T-helper 9 cell (primary cell): ENCODE results near the gene ZNF205.

Experiments
- DNase-seq: peaks from one replicate; pipeline ENCODE4 v3.0.0-alpha.2; 2020

ZNF205 gene

DNA sequence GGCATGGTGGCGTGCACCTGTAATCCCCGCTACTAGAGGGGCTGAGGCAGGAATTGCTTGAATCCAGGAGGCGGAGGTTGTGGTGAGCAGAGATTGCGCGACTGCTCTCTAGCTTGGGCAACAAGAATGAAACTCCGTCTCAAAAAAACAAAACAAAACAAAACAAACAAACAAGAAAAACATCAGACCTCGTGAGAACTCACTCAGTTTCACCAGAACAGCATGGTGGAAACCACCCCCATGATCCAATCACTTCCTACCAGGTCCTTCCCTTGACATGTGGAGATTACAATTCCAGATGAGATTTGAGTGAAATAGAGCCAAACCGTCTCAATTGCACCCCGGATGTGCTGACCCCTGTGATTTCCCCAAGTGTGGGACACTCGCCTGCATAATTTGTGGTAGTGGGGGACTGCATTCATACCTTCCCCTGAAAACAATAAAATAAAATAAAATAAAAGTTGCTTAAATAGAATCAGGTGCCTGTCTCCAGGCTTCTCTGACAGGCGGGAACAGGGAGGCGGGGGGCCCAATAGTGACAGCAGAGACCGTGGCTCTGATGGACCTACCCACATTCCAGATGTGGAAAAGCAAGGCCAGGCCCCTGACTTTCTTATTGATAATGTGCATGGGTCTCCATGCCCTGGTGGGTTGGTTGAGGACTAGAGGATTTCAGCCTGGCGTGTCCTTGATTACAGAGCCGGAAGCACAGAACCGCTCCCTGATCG, 26.4 kb upstream of the ZNF205 start:
- DNase-seq, result no peak

GRCh38 chr16:3086596-3087242, 25.7 kb upstream of the ZNF205 start:
- no peak for DNase-seq

DNA sequence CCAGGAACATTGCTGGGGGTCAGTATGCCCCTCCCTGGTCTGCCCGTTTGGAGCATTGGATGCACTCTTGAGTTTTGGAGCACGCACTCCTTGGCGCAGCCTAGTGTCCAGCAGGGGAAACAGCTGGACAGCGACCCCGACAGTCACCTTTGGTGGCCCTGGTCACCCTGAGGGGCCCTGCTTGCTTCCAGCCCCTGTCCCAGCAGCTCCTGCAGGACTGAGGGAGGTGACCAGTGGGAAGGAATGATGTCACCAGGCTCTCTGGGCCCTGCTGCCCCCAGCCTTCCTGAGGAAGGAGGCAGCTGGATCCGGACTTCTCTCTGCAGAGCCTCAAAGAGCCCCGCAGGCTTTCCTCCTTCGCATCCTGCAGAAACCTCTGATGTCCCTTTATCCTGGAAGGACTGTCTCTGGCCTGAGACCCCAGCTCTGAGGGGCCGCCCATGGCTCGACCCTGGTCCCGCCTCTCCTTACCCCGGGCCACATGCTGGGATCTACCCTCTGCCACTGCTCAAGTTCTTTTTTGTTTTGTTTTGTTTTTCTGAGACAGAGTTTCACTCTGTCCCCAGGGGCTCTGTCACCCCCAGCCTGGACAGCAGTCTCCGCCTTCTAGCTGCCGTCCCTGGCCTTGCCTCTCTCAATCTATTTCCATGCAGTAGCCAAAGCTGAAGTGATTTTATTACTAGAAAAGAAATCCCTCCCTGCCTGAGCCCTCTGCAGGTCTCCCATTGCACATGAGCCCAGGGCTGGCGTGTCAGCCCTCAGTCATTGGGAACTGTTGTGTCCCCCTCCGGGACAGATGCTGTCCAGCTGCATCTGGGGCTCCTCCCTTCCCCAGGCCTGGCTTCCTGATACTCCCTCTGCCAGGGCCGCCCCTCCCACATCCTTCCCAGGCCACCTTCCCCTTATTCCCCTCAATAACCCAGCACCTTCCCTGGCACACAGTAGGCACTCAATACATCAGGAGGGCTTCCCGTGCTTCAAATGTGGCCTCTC, 24.8 kb upstream of the ZNF205 start:
- no peak for DNase-seq

- DNase-seq, result no peak
Observed at GRCh38 chr16:3088450-3088849, 23.9 kb upstream of the ZNF205 start.

DNA sequence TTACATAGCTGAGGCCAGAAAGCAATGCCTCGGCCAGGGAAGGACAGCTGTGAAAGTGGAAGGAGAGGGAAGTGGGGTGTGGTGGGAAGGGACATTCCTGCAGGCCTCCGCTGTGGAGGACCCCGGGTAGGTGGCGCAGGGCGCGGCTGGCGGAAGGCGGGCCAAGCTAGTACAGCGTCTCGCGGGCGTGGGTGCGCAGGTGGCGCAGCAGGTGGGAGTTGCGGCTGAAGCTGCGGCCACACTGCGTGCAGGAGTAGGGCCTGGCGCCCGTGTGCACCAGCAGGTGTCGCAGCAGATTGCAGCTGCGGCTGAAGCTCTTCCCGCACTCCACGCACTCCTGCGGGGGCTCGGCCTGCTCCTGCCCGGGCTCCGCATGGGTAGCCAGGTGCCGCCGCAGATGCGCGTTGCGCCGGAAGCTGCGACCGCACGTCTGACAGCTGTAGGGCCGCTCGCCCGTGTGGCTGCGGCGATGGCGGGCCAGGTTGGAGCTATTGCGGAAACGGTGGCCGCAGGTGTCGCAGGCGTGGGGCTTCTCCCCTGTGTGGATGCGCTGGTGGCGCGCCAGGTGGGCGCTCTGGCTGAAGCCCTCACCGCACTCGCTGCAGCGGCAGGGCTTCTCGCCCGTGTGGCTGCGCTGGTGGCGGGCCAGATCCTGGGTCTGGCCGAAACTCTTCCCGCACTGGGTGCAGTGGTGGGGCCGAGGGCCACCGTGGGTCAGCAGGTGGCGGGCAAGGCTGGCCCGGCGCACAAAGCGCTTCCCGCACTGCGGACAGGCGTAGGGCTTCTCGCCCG, 23.3 kb upstream of the ZNF205 start:
- no peak for DNase-seq

DNA sequence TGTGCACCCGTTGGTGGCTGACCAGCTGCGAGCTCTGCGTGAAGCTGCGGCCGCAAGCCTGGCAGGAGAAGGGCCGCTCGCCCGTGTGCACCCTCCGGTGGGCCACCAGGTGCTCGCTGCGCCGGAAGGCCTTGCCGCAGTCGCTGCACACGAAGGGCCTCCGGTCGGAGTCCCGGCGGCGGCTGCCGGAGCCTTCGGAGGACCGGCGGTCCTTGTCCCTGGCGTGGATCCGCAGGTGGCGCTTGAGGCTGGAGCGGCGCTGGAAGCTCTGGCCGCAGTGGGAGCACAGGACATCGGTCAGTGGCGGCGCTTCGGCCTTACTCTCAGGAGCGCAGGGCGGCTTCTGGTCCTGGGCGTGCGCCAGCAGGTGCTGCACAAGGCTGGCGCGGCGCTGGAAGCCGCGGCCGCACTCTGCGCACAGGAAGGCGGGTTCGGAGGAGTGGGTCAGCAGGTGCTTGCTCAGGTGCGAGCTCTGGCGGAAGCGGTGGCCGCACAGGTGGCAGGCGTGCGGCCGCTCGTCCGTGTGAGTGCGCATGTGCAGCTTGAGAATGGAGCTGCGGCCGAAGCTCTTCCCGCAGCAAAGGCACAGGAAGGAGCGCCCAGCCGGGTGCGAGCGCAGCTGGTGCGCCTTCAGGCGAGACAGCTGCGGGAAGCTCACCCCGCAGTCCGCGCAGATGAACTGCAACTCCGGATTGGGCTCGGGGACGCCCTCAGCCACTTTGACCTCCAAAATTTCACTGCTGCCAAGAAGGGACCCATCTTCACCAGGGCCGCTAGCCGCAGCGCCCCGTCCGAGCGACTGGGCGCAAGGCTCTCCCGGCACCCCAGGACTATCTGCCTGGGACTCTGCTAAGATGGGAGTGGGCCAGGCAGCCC, 22.4 kb upstream of the ZNF205 start:
- DNase-seq, result no peak

- DNase-seq, result no peak
Observed at GRCh38 chr16:3091551-3091950, 20.8 kb upstream of the ZNF205 start.

GRCh38 chr16:3092501-3092941, 19.9 kb upstream of the ZNF205 start:
- DNase-seq, result no peak

- DNase-seq, result peak; percentile 40
Observed at GRCh38 chr16:3094289-3095027, 17.9 kb upstream of the ZNF205 start.

- peak; percentile 45 for DNase-seq
Observed at GRCh38 chr16:3095869-3096268, 16.5 kb upstream of the ZNF205 start.

- DNase-seq, result no peak
Observed at GRCh38 chr16:3096362-3096761, 16.0 kb upstream of the ZNF205 start.

GRCh38 chr16:3097266-3097665, 15.1 kb upstream of the ZNF205 start:
- DNase-seq, result no peak

GRCh38 chr16:3098459-3099394, 13.7 kb upstream of the ZNF205 start, which contains the start of gene ZSCAN10:
ZSCAN10 (minus strand) TSS chr16:3099294; CDS start chr16:3092937, 6,357 bp downstream.
- DNase-seq, result no peak

- DNase-seq, result no peak
Observed at GRCh38 chr16:3099395-3099731, 13.0 kb upstream of the ZNF205 start.

DNA sequence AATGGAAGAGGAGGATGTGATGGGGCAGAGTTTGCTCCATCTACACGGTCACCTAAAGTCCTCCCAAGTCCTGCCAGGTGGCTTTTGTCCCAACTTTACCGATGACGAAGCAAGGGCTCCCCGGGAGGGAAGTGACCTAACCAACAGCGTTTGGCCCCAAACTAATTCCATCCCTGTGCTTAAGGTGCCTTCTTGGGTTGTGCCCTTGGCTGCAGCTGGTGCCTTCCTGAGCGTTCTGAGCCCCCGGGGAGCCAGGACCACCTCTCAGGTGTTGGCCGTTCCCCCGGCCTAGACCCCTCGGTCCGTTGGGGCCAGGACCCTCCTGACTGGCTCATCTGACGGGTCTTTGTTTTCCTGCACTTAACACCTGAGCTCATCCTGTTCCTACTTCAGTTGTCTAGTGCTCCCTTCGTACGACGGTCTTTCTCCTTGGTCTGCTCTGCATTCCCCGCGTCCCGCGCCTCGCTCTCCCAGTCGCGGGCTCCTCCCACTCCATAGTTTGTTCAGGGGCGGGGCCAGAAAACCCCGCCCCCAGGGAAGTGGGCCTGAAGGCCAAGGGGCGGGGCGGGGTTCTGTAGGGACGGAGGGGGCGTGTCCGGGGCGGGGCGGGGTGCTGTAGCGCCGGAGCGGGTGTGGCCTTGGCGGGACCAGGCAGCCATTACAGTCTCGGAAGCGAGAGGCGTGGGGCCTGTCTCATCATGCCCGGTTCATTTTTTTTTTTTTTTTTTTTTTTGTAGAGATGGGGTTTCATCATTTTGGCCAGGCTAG, 12.5 kb upstream of the ZNF205 start:
- peak; percentile 89 for DNase-seq

GRCh38 chr16:3101018-3101840, 11.2 kb upstream of the ZNF205 start:
- DNase-seq, result no peak

- no peak for DNase-seq
Observed at GRCh38 chr16:3101841-3102470, 10.4 kb upstream of the ZNF205 start.
